Right lobe of liver (tissue), 4 donors: ENCODE results near the gene TMEM19.

ENCODE experiments used
- POLR2A ChIP-seq: fragments of 450-650 bp; IDR thresholded peaks from one replicate; pipeline ENCODE4 v1.6.1; 2017; ENCODE audit warnings: antibody characterized with exemption, mild to moderate bottlenecking
- TF ChIP-seq, protein P1 (sequence below), 4 donors: fragments of 200-600 bp in 3 of 4; fragments of 450-650 bp in 1 of 4; IDR thresholded peaks; one replicate each; pipeline versions ENCODE4 v1.5.1 to v1.8.0; 2016 to 2022; ENCODE audit warnings: antibody characterized with exemption in 4 of 4, mild to moderate bottlenecking in 2 of 4
- donor health status: DM: no; HTN: no; CAD: no.
- donor health status: DM: no; HTN: no; CAD: no.
- donor health status: DM: no; HTN: yes; CAD: no.

DNA sequence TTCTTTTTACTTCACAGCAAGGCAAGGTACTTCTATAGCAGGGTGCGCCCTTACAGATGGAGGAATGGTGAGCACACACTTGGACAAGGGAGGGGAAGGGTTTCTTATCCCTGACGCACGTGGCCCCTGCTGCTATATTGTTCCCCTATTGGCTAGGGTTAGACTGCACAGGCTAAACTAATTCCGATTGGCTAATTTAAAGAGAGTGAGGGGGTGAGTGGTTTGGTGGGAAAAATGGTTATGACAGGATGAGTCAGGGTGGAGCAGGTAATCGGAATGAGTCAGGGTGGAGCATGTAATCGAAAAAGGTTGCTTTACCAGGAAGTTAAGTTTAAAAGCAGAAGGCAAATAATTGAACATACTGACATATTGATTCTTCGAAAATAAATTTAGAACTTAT is 45.1 kb downstream of the TMEM19 start:
- TF ChIP-seq POLR2A, result no peak
- TF ChIP-seq, protein P1, sequence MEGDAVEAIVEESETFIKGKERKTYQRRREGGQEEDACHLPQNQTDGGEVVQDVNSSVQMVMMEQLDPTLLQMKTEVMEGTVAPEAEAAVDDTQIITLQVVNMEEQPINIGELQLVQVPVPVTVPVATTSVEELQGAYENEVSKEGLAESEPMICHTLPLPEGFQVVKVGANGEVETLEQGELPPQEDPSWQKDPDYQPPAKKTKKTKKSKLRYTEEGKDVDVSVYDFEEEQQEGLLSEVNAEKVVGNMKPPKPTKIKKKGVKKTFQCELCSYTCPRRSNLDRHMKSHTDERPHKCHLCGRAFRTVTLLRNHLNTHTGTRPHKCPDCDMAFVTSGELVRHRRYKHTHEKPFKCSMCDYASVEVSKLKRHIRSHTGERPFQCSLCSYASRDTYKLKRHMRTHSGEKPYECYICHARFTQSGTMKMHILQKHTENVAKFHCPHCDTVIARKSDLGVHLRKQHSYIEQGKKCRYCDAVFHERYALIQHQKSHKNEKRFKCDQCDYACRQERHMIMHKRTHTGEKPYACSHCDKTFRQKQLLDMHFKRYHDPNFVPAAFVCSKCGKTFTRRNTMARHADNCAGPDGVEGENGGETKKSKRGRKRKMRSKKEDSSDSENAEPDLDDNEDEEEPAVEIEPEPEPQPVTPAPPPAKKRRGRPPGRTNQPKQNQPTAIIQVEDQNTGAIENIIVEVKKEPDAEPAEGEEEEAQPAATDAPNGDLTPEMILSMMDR (IDR thresholded peaks at IDR 0.05), result no peak
